ENCODE results near the gene ZNF800. TPM values are rescaled to one million over a fixed set of nuclear protein-coding genes. Genes with fewer than 3 reads are reported as not detected.

The ZNF800 gene
- total RNA-seq, 1 donor from 2014 or later = 47.1 TPM

GRCh38 chr7:127353897-127354296, 38.6 kb downstream of the ZNF800 start:
- intact Hi-C loops (cut with micrococcal nuclease) = loop anchor here (2.0 kb wide), 1 partner anchor 21 kb away; no protein-coding TSS in a partner anchor

- intact Hi-C loops (cut with micrococcal nuclease) = no loop called here
Observed at GRCh38 chr7:127350586-127350985, 41.9 kb downstream of the ZNF800 start.

- intact Hi-C loops (cut with micrococcal nuclease) = loop anchor here (2.0 to 5.0 kb wide), 5 partner anchors 65 to 548 kb away; partner anchors contain the start of genes ARF5, GCC1 and GRM8
Observed at GRCh38 chr7:127349881-127350280, 42.6 kb downstream of the ZNF800 start.

- intact Hi-C loops (cut with micrococcal nuclease) = loop anchor here (2.0 to 5.0 kb wide), 5 partner anchors 67 to 546 kb away; partner anchors contain the start of genes ARF5, GCC1 and GRM8
Observed at GRCh38 chr7:127348247-127348631, 44.3 kb downstream of the ZNF800 start.

DNA sequence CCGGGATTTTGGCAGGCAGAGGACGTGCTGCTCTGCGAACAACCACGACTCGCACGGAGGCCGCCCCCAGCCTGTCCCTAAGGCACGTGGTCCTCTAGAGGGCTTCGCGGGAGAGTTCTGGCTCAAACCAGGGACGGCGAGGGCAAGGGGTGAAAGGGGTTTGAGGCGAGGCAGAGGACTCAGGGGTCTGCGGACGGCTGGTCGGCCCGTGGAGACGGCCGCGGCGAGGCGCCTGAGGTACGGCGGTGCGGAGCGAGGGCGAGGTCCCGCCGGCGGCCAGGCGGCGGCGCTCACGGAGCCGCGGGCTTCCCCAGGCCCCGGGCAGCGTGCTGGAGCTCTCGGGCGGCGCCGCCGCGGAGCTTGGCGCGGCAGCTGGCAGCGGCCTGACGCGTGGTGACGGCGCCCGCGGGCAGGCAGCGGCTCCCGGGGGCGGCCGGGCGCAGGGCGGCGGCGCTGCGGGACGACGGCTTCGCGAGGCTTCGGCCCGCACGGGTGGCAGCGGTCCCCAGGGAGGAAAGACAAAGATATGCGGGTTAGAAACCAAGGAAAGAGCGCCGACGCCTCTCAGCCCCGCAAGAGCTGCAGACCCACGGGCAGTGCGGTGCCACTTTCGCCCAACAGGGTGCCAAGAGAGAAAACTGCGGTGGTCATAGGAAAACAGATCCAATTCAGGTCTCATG, 44.8 kb downstream of the ZNF800 start:
- intact Hi-C loops (cut with micrococcal nuclease) = loop anchor here (1.0 to 5.0 kb wide), 7 partner anchors 46 to 545 kb away; partner anchors contain the start of genes ARF5, GCC1 and GRM8

DNA sequence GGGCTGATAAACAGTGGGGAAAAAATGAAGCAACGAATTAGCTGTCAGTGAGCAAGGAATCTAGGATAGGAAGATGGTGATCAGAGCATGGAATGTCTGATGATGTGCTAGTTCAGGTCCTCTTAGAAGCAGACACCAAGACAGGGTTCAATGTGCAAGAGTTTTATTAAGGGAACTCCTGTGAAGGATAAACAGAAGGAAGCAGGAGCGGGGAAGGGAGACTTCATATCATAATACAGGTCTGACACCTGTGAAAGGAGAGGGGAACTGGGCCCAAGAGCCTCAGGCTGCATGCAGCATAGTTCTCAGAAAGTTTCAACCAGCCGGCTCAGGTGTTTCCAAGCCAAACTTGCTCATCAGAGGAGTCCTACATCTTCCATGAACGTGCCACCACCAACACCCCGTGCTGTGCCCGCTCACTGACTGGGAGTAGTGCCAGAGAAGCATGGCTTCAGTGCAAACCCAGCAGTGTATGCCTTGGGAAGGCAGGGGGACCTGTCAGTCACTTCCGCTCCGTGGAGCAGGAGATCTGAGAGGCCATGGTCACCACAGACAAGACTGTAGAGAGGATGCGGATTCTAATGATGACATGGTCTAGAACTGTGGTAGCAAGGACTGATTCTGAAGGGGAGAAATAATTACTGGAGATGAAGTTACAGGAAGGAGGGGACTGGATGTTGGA, 45.8 kb downstream of the ZNF800 start:
- intact Hi-C loops (cut with micrococcal nuclease) = loop anchor here (1.0 to 5.0 kb wide), 6 partner anchors 47 to 544 kb away; partner anchors contain the start of genes ARF5, GCC1 and GRM8

DNA sequence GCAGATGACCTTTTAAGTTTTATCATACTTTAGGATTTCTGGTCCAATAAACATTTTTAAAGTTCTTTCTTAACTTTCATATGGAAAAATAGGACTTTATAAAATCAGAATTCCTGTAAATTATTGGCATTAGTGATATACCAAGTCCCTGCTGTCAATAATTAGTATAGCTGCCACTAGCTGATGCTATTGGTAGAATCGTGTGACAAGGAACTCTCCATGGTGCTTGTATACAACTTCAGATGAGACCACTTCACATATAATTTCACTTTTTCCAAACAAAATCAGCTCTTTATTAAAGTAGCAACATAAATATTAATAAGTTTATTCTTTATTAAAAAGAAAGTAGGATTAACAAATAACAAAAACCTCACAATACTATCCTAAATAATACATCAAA, 49.9 kb downstream of the ZNF800 start:
- intact Hi-C loops (cut with micrococcal nuclease) = no loop called here

GRCh38 chr7:127338122-127338521, 54.4 kb downstream of the ZNF800 start:
- intact Hi-C loops (cut with micrococcal nuclease) = no loop called here

- intact Hi-C loops (cut with micrococcal nuclease) = no loop called here
Observed at GRCh38 chr7:127337581-127337980, 54.9 kb downstream of the ZNF800 start.

- intact Hi-C loops (cut with micrococcal nuclease) = no loop called here
Observed at GRCh38 chr7:127336458-127336857, 56.0 kb downstream of the ZNF800 start.

DNA sequence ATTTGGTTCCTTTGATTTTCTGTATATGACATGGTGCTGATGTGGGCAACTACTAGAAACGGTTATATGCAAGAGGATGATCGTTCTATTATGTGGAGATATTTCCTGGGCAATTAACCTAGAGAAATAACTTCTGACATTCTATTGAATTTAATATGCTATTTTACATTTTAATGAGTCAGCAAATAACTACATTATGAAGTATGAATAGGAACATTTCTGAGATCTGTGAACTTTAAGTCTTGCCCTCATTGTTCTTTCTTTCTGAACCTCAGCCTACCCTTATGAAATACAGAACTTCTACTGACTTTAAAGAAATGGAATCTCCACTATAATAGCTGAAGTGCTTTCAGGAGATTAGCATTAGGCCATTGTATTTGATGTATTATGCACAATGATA, 59.6 kb downstream of the ZNF800 start:
- intact Hi-C loops (cut with micrococcal nuclease) = no loop called here

DNA sequence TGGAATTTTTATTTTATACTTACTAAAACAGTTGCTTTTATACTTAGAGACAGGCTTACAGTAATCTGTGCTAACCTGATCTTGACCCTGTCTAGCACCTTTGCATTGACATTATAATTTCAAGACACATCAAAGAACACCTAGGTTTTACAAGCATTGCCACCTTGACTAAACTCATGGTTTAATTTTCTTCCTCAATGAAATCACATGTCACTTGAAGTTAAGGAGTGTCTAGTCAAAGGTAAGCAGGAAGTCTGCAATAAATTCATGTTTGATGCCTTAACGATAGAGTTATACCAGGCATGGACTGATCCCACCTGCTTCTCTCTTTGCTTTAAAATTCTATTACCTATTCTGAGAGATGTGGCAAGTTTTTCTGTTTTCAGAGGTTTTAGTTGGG, 62.4 kb downstream of the ZNF800 start:
- intact Hi-C loops (cut with micrococcal nuclease) = no loop called here

DNA sequence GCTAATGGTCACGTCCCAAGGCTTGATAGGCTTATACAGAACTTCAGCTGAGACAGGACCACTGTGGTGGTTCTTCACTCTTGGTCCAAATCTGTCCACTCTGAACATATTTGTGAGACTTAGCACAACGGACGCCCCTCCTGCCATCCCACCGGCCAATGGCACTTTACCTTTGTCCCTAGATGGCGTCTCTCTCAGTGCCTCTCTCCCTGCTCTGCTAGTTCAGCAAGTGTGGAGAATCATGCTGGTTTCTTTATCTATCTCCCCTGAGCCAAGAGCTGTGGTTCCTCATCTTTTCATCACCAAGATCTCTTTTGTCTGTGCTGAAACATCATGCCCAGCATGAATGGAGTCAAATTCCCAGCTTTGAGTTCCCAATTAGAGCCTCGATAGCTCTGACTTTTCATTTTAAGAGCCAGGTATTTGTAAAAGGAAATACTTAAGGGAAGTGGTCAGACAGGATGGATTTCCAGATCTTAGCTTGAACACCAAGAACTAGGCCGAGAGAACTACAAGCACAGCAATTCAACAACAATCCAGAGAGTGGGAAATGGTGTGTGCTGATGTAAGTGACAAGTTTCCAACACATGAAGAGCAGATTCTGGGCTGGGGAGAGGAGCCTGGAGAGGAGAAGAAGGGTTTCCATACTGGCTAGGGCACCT, 69.5 kb downstream of the ZNF800 start:
- intact Hi-C loops (cut with micrococcal nuclease) = no loop called here

- intact Hi-C loops (cut with micrococcal nuclease) = no loop called here
Observed at GRCh38 chr7:127322351-127322750, 70.2 kb downstream of the ZNF800 start.

DNA sequence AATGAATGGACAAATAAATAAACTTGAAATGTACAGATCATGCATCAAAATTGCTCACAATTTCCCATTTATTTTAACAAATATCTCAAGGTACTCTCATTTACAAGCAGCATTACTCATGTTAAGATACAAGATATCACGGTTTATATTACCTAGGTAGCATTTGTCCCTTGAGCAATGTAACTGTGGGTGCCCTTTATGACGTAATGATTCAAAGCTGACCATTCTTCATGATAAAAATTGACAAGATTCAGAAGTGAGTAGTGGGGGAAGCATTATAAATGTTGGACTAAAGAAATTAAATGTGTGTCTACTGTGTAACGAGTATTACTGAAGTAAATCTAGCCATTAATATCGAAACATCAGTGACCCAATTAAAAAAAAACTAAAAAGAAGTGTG, 71.5 kb downstream of the ZNF800 start:
- intact Hi-C loops (cut with micrococcal nuclease) = no loop called here

Other genes starting within 250 kb of the ZNF800 start
- not detected in 2 replicates for gene GRM8, start 139.8 kb downstream of the ZNF800 start, total RNA-seq
- gene GCC1, start 192.9 kb upstream of the ZNF800 start, total RNA-seq = 19.8 and 20.7 TPM in 2 replicates
- gene ARF5, start 195.7 kb upstream of the ZNF800 start, total RNA-seq = 123 TPM in 2 replicates
- gene FSCN3, start 201.0 kb upstream of the ZNF800 start, total RNA-seq = 0.73 and 1.4 TPM in 2 replicates
- not detected in 2 replicates for gene PAX4, start 225.4 kb upstream of the ZNF800 start, total RNA-seq

Measured in T-helper 1 cell treated with Interleukin-12 subunit alpha and Interleukin-12 subunit beta and Interleukin-4 antibody, amounts not matched to agents 30 ng/mL and 1 ng/mL, for 36 hours (primary cell).